Prostate gland (tissue), 2 donors: ENCODE data around the gene BICD1.

Experiments used
- CTCF ChIP-seq, 4 experiments: fragments of 200-600 bp in 2 of 4; fragments of 450-650 bp in 2 of 4; sonication (generic) in 2 of 4; IDR thresholded peaks; 1 replicate in 3 of 4; 2 replicates in 1 of 4; pipeline ENCODE4 v1.5.1; 2016 to 2019; ENCODE audit warnings: antibody characterized with exemption in 4 of 4, mild to moderate bottlenecking in 2 of 4, moderate library complexity in 2 of 4
- POLR2AphosphoS5 ChIP-seq: sonication (generic); formaldehyde crosslinking; IDR thresholded peaks from one replicate; pipeline ENCODE4 v1.6.1; 2017; ENCODE audit warnings: antibody characterized with exemption

- TF ChIP-seq CTCF (IDR thresholded peaks at IDR 0.05) (no peak), POLR2AphosphoS5 (no peak)
Observed at GRCh38 chr12:32400114-32400672, 293.5 kb downstream of the BICD1 start.
